Measurements from ENCODE around the gene GPS1.

GPS1 gene

GRCh38 chr17:82046903-82047302 is 4.8 kb upstream of the GPS1 start:
- DNase-seq = no peak

- no peak for DNase-seq
Observed at GRCh38 chr17:82047379-82047778, 4.3 kb upstream of the GPS1 start.

GRCh38 chr17:82047914-82048570 is 3.7 kb upstream of the GPS1 start:
- no peak for DNase-seq

GRCh38 chr17:82048571-82048971 is 3.1 kb upstream of the GPS1 start:
- no peak for DNase-seq

GRCh38 chr17:82049106-82049505 is 2.6 kb upstream of the GPS1 start:
- DNase-seq = no peak

- DNase-seq = no peak
Observed at GRCh38 chr17:82049521-82049971, 2.2 kb upstream of the GPS1 start.

- DNase-seq = no peak
Observed at GRCh38 chr17:82050152-82050760, 1.4 kb upstream of the GPS1 start.

GRCh38 chr17:82050761-82051641 is 697 bp upstream of the GPS1 start:
- DNase-seq = no peak

GRCh38 chr17:82052638-82053059 is 951 bp downstream of the GPS1 start:
- DNase-seq = no peak

GRCh38 chr17:82053130-82053529 is 1.4 kb downstream of the GPS1 start:
- no peak for DNase-seq

- DNase-seq = no peak
Observed at GRCh38 chr17:82053556-82054263, 2.0 kb downstream of the GPS1 start.

GRCh38 chr17:82054351-82055022 is 2.8 kb downstream of the GPS1 start:
- no peak for DNase-seq

- no peak for DNase-seq
Observed at GRCh38 chr17:82055023-82055964, 3.6 kb downstream of the GPS1 start.

- no peak for DNase-seq
Observed at GRCh38 chr17:82055965-82056728, 4.4 kb downstream of the GPS1 start.

- DNase-seq = no peak
Observed at GRCh38 chr17:82056729-82057621, 5.3 kb downstream of the GPS1 start.

- no peak for DNase-seq
Observed at GRCh38 chr17:82058230-82058854, 6.6 kb downstream of the GPS1 start.

- DNase-seq = no peak
Observed at GRCh38 chr17:82058855-82059249, 7.2 kb downstream of the GPS1 start.

GRCh38 chr17:82059272-82060000 is 7.7 kb downstream of the GPS1 start:
- DNase-seq = no peak
